SK-N-SH (cell line): ENCODE data around the gene IL13RA1. TPM values are rescaled to one million over a fixed set of nuclear protein-coding genes. Genes with fewer than 3 reads are reported as not detected.

Experiments used
- CTCF ChIA-PET: fragments of 300-600, 350-600 bp; formaldehyde crosslinking; extraction: SDS; loops from one replicate; lab custom pipeline; 2021; lab: Yijun Ruan, JAX
- POLR2A ChIA-PET: fragments of 350-600 bp; sonication (Branson Sonifier 250); formaldehyde crosslinking; extraction: SDS; loops from one replicate; lab custom pipeline; 2020; ENCODE audit warnings: antibody characterized with exemption, inconsistent platforms; lab: Yijun Ruan, JAX
- DNase-seq: peaks from one replicate; pipeline ENCODE4 v3.0.0; 2012
- H2AFZ ChIP-seq: fragments of 200-600 bp; sonication (generic); 2 replicates; pipeline ENCODE4 v1.8.1; 2016; ENCODE audit warnings: antibody characterized with exemption, mild to moderate bottlenecking, low read depth
- H3F3A ChIP-seq: fragments of 200-600 bp; sonication (generic); replicated peaks from 2 replicates; pipeline ENCODE3; 2016; ENCODE audit warnings: antibody characterized with exemption, mild to moderate bottlenecking; ENCODE audit not compliant: insufficient read depth
- H3K27ac ChIP-seq, 2 experiments: fragments of 200-500 bp in 1 of 2; fragments of 200-600 bp in 1 of 2; sonication (Bioruptor generic) in 1 of 2; sonication (generic), shearing (Covaris generic) in 1 of 2; 2 replicates each; pipeline versions ENCODE4 v1.5.1 to v1.6.1; 2014 to 2016; ENCODE audit warnings: low read depth in 2 of 2, inconsistent platforms in 1 of 2, low read length in 1 of 2, mild to moderate bottlenecking in 1 of 2, mixed read lengths in 1 of 2
- H3K27me3 ChIP-seq: fragments of 200-600 bp; sonication (generic), shearing (Covaris generic); 2 replicates; pipeline ENCODE4 v1.6.1; 2016; ENCODE audit warnings: mixed run types; ENCODE audit not compliant: insufficient read depth
- H3K36me3 ChIP-seq, 2 experiments: fragments of 200-500 bp in 1 of 2; fragments of 200-600 bp in 1 of 2; sonication (Bioruptor generic) in 1 of 2; sonication (generic) in 1 of 2; replicated peaks in 1 of 2; 2 replicates each; pipeline versions ENCODE3 to v1.5.1; 2014 to 2016; ENCODE audit warnings: low read length in 1 of 2, mild to moderate bottlenecking in 1 of 2; ENCODE audit not compliant: insufficient read depth in 2 of 2, control insufficient read depth in 1 of 2
- H3K4me1 ChIP-seq, 2 experiments: fragments of 200-500 bp in 1 of 2; fragments of 200-600 bp in 1 of 2; sonication (Bioruptor generic) in 1 of 2; sonication (generic), shearing (Covaris generic) in 1 of 2; 2 replicates each; pipeline versions ENCODE4 v1.5.1 to v1.6.1; 2014 to 2016; ENCODE audit warnings: low read depth in 1 of 2, low read length in 1 of 2, mixed run types in 1 of 2; ENCODE audit not compliant: insufficient read depth in 2 of 2, control insufficient read depth in 1 of 2
- H3K4me2 ChIP-seq: fragments of 200-600 bp; sonication (generic), shearing (Covaris generic); 2 replicates; pipeline ENCODE4 v1.6.1; 2017; ENCODE audit warnings: mixed run types
- H3K4me3 ChIP-seq, 2 experiments: fragments of 200-500 bp in 1 of 2; fragments of 200-600 bp in 1 of 2; sonication (Bioruptor generic) in 1 of 2; sonication (generic), shearing (Covaris generic) in 1 of 2; 2 replicates each; pipeline versions ENCODE4 v1.5.1 to v1.8.1; 2014 to 2016; ENCODE audit warnings: low read depth in 2 of 2, inconsistent platforms in 1 of 2, low read length in 1 of 2, mild to moderate bottlenecking in 1 of 2, mixed read lengths in 1 of 2, moderate library complexity in 1 of 2
- H3K79me2 ChIP-seq: fragments of 200-600 bp; sonication (generic); 2 replicates; pipeline ENCODE4 v1.8.1; 2017; ENCODE audit warnings: mild to moderate bottlenecking; ENCODE audit not compliant: insufficient read depth
- H3K9ac ChIP-seq: fragments of 200-600 bp; sonication (generic); 2 replicates; pipeline ENCODE4 v1.6.1; 2017; ENCODE audit warnings: mixed run types
- H3K9me2 ChIP-seq: fragments of 200-600 bp; sonication (generic); 2 replicates; pipeline ENCODE4 v1.6.1; 2017; ENCODE audit warnings: mixed run types
- H3K9me3 ChIP-seq: fragments of 200-600 bp; sonication (generic); 2 replicates; pipeline ENCODE4 v1.6.1; 2017; ENCODE audit warnings: mixed run types, mild to moderate bottlenecking, moderate library complexity
- H4K20me1 ChIP-seq: fragments of 200-600 bp; sonication (generic); 2 replicates; pipeline ENCODE4 v1.6.1; 2017; ENCODE audit warnings: mild to moderate bottlenecking, mixed run types; ENCODE audit not compliant: insufficient read depth
- CHD2 ChIP-seq: fragments of 150-350 bp; IDR thresholded peaks from 2 replicates; pipeline ENCODE4 v1.6.1; 2018; ENCODE audit warnings: low read length; ENCODE audit not compliant: partially characterized antibody
- FOSL2 ChIP-seq: IDR thresholded peaks from 2 replicates; pipeline ENCODE4 v1.4.0; 2012; ENCODE audit warnings: low read depth, mild to moderate bottlenecking, moderate library complexity, borderline replicate concordance
- FOXJ3 ChIP-seq: sonication (generic); formaldehyde crosslinking; IDR thresholded peaks from 2 replicates; pipeline ENCODE4 v1.5.1; 2020; ENCODE audit warnings: mild to moderate bottlenecking, missing genetic modification reagents
- GATA2 ChIP-seq: sonication (generic); formaldehyde crosslinking; IDR thresholded peaks from 2 replicates; pipeline ENCODE4 v1.5.0; 2020; ENCODE audit warnings: mild to moderate bottlenecking, missing genetic modification reagents
- MAX ChIP-seq: IDR thresholded peaks from 2 replicates; pipeline ENCODE4 v1.4.0; 2012; ENCODE audit warnings: low read depth
- NFIC ChIP-seq: IDR thresholded peaks from 2 replicates; pipeline ENCODE4 v1.4.0; 2012; ENCODE audit warnings: borderline replicate concordance
- NRF1 ChIP-seq: IDR thresholded peaks from 2 replicates; pipeline ENCODE4 v1.6.1; 2012; ENCODE audit warnings: low read depth, mild to moderate bottlenecking, low read length
- POLR2AphosphoS5 ChIP-seq: IDR thresholded peaks from 2 replicates; pipeline ENCODE4 v1.6.1; 2012; ENCODE audit warnings: low read depth, low read length
- RCOR1 ChIP-seq: fragments of 150-350 bp; IDR thresholded peaks from 2 replicates; pipeline ENCODE4 v1.6.1; 2017; ENCODE audit warnings: antibody characterized with exemption, low read length
- RFX5 ChIP-seq: IDR thresholded peaks from 2 replicates; pipeline ENCODE4 v1.6.1; 2012; ENCODE audit warnings: mild to moderate bottlenecking, improper control_type of control experiment, low read length
- RXRA ChIP-seq: IDR thresholded peaks from 2 replicates; pipeline ENCODE4 v1.4.0; 2012; ENCODE audit warnings: low read depth, mild to moderate bottlenecking, borderline replicate concordance
- SIN3A ChIP-seq: IDR thresholded peaks from 2 replicates; pipeline ENCODE4 v1.6.1; 2012; ENCODE audit warnings: low read depth, mild to moderate bottlenecking, low read length, moderate library complexity, borderline replicate concordance
- SMC3 ChIP-seq: IDR thresholded peaks from 2 replicates; pipeline ENCODE4 v1.6.1; 2012; ENCODE audit warnings: low read depth, low read length, improper control_type of control experiment
- TAF1 ChIP-seq: IDR thresholded peaks from 2 replicates; pipeline ENCODE4 v1.6.1; 2012; ENCODE audit warnings: low read depth, mild to moderate bottlenecking, low read length, moderate library complexity, borderline replicate concordance
- TEAD4 ChIP-seq: IDR thresholded peaks from 2 replicates; pipeline ENCODE4 v1.4.0; 2012; ENCODE audit warnings: mild to moderate bottlenecking, borderline replicate concordance; ENCODE audit not compliant: insufficient read depth
- YY1 ChIP-seq: IDR thresholded peaks from 2 replicates; pipeline ENCODE4 v1.4.0; 2012; ENCODE audit warnings: low read depth, mild to moderate bottlenecking
- WGBS: methylation state at CpG from one replicate; pipeline ENCODE4 v1.1.6; 2017; ENCODE audit warnings: low lambda C conversion rate; 5-methylcytosine and 5-hydroxymethylcytosine counted together
- polyA plus RNA-seq, 3 experiments: library from polyadenylated mRNA; depleted of rRNA; stranded (reverse); fragments of >200 nt; gene quantifications; 2 replicates each; pipeline ENCODE4 v1.2.3, GENCODE V29; 2012
- TF ChIP-seq, protein P1 (sequence below): fragments of 150-350 bp; IDR thresholded peaks from 2 replicates; pipeline ENCODE4 v1.6.1; 2017; ENCODE audit warnings: antibody characterized with exemption, low read length, low read depth, borderline replicate concordance

IL13RA1 gene
- polyA plus RNA-seq, 1 of the 3 experiments (the other 2 are of a cell fraction) = 27.0 TPM

DNA sequence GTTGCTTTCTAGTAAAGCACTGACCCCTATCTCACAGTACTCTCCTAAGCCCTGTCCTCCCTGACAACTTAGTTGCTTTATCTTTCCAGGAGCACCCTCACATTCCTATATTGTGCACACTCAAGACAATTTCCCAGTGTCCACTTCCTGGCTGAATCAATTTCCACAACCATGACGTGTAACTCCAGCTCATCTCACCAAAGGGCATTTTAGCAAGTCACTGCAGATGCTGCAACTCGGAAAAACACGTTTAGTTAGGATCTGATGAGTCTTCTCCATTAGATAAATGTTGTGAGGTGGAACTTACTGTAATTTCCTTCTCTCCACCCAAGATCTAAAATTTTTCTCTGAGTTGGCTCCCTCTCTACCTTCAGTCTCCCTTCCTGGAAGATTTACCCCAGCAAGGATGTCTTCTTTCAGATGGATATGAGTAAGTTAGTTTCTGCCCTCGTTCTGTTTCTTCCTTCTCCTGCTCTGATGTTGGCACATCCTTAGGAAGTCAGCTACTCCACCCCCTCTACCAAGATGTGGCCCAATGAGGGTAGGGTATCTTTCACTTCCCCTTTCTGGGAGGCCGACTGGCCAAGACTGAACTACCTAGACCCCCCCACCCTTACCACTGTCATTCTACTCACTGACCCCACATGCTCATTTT is 28.8 kb upstream of the IL13RA1 start:
- H3K4me2 ChIP-seq = no peak overlapping the region
- H3K9me2 ChIP-seq = no peaks in the 10 kb centered on the region
- no peaks in the 10 kb centered on the region for H3K9me3 ChIP-seq
- CTCF ChIA-PET = no interaction called here
- no peak for DNase-seq
- no peak overlapping the region for H3K27ac ChIP-seq
- WGBS = 53% methylated on average over 5 of the region's 5 CpGs
- H2AFZ ChIP-seq = no peak overlapping the region
- TF ChIP-seq YY1 (no peak), POLR2AphosphoS5 (no peak), SIN3A (no peak)
- TF ChIP-seq, all 33 proteins: peak for 0
- no peaks in the 10 kb centered on the region for H4K20me1 ChIP-seq
- H3K4me3 ChIP-seq = no peak overlapping the region
- H3K9ac ChIP-seq = no peak overlapping the region
- H3K79me2 ChIP-seq = no peaks in the 10 kb centered on the region
- H3K36me3 ChIP-seq = no peaks in the 10 kb centered on the region
- no peaks in the 10 kb centered on the region for H3K27me3 ChIP-seq
- no peaks in the 10 kb centered on the region for H3K4me1 ChIP-seq
- H3F3A ChIP-seq = no peaks in the 10 kb centered on the region
- POLR2A ChIA-PET = no interaction called here

- no peak overlapping the region for H3K27ac ChIP-seq
- H3K4me2 ChIP-seq = no peak overlapping the region
- no peaks in the 10 kb centered on the region for H3K27me3 ChIP-seq
- 57% methylated on average over 5 of the region's 5 CpGs for WGBS
- POLR2A ChIA-PET = no interaction called here
- TF ChIP-seq SIN3A (no peak), NFIC (no peak), TEAD4 (no peak), RXRA (no peak), MAX (no peak), SMC3 (no peak), FOSL2 (no peak), TAF1 (no peak), NRF1 (no peak), FOXJ3 (CRISPR knock-in tag) (no peak), GATA2 (CRISPR knock-in tag) (no peak), YY1 (no peak), RCOR1 (no peak), CHD2 (no peak), RFX5 (no peak)
- TF ChIP-seq, protein P1, sequence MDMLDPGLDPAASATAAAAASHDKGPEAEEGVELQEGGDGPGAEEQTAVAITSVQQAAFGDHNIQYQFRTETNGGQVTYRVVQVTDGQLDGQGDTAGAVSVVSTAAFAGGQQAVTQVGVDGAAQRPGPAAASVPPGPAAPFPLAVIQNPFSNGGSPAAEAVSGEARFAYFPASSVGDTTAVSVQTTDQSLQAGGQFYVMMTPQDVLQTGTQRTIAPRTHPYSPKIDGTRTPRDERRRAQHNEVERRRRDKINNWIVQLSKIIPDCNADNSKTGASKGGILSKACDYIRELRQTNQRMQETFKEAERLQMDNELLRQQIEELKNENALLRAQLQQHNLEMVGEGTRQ = no peak
- TF ChIP-seq, all 33 proteins: peak for 0
- CTCF ChIA-PET = no interaction called here
- Histone ChIP-seq H3K79me2 (no peaks in the 10 kb centered on the region), H3K4me1 (no peaks in the 10 kb centered on the region), H3K9me2 (no peaks in the 10 kb centered on the region), H2AFZ (no peak overlapping the region), H4K20me1 (no peaks in the 10 kb centered on the region), H3K4me3 (no peak overlapping the region), H3F3A (no peaks in the 10 kb centered on the region), H3K9ac (no peak overlapping the region), H3K9me3 (no peaks in the 10 kb centered on the region), H3K36me3 (no peaks in the 10 kb centered on the region)
- no peak for DNase-seq
Measured at GRCh38 chrX:118702741-118703140, 24.7 kb upstream of the IL13RA1 start.
